GM19324 (cell line): Measurements from ENCODE around the gene TP53I13.
"Not testable (repeated sequence)": the region's sequence is repeated elsewhere in the genome, so short reads cannot be mapped to it uniquely, and the experiment has no call there.

ENCODE experiments used
- ATAC-seq: cut with Tn5 transposase; IDR thresholded peaks from one replicate; pipeline ENCODE4 v1.9.1; 2021; ENCODE audit warnings: mild to moderate bottlenecking, moderate library complexity; ENCODE audit not compliant: unreplicated experiment, low FRiP score

TP53I13 gene, protein sequence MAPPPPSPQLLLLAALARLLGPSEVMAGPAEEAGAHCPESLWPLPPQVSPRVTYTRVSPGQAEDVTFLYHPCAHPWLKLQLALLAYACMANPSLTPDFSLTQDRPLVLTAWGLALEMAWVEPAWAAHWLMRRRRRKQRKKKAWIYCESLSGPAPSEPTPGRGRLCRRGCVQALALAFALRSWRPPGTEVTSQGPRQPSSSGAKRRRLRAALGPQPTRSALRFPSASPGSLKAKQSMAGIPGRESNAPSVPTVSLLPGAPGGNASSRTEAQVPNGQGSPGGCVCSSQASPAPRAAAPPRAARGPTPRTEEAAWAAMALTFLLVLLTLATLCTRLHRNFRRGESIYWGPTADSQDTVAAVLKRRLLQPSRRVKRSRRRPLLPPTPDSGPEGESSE

DNA sequence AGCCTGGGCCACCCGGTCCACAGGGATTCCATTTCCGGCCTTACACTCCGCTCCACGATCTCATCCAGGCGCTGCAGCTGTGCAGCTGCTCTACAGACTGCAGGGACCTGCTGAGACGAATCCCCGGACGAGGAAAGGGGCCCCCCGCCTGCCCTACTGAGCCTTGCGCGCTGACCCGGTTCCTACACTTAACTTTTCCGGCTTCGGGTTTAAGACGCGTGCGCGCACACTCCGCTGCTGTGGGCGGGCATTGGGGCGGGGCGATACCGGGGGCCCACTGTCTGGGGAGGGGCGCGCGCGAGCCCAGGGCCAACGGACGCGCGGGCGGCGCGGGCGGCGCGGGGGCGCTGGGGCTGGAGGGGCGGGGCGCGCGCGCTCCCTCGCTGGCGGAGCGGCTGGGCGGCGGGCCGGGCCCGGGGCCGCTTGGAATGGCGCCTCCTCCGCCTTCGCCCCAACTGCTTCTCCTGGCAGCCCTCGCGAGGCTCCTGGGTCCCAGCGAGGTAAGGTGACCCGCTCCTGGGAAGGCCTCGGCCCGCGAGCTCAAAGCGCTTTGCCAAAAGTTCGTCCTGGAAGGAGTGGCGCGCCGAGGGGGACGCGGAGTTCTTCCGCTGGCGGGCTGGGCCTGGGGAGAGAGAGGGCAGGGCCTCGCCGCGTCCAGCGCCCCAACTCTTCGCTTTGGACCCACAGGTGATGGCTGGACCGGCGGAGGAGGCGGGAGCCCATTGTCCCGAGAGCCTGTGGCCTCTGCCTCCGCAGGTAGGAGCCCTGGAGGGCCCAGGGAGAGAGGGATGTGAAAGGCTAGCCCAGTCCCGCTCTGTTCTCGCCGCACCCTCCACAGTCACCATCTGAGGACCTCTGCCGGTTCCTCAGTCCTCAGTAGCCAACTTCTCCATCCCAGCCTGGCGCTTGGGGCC is at the start of gene TP53I13:
Gene TP53I13 (plus strand): TSS at position 371 of the 914 bp plus-strand sequence. CDS start 58 bp downstream, at position 429.
- ATAC-seq = peak; percentile 42

DNA sequence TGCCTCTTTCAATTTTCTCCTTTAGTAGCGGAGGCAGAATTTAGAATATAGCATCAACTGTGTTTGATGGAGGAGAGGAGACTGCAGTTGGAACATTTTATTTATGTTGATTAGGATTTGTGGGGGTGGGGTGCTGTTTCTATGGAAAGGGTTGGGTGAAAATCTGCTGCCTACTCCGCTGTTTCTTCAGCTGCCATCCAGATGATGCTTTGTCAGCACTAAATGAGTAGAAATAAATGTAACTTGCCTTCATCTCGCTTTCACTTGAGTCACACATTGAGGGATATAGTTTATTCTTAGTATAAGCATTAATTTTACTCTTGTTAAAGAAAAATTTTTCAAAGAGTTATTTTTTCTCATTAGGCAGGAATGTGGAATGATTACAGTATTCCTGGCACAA is 43.8 kb upstream of the TP53I13 start:
- no peak for ATAC-seq

DNA sequence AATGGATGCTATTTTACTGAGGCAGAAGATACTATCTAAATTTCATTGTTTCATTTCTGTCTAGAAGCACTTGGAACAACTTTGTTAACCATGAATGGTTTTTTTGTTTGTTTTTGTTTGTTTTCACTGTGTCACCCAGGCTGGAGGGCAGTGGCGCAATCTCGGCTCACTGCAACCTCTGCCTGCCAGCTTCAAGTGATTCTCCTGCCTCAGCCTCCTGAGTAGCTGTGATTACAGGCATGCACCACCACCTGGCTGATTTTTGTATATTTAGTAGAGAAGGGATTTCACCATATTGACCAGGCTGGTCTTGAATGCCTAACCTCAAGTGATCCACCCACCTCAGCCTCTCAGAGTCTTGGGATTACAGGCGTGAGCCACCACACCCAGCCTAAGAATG is 42.2 kb upstream of the TP53I13 start:
- no peak for ATAC-seq

DNA sequence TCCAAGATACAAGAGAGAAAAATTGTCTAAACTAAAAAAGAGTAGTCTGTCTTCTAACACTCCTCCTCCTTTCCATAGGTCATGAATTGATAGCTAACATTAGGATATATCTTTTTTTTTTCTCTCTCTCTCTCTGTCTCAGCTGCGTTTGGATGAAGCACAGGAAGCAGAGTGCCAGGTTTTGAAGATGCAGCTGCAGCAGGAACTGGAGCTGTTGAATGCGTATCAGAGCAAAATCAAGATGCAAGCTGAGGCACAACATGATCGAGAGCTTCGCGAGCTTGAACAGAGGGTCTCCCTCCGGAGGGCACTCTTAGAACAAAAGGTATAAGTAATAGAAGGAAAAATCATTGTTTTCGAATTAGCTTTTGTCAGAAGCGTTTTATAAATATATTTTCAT is 34.5 kb upstream of the TP53I13 start:
- no peak for ATAC-seq

DNA sequence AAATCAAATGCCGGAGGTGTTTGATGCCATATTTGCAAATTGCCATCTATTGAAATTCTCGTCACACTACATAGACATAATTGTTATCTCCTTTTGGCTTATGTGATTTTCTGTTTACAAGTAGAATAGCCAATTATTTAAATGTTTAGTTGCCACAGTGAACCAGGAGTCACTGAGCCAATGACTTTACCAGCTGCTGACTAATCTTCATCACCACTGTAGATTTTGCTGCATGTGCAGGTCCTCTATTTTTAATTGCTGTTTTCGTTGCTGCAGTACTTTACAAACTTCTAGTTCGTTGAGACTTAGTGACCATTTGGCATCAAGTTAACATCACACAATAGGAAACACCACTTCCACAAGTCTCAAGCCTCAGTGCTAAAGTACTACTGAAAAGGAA is 24.4 kb upstream of the TP53I13 start:
- no peak for ATAC-seq

DNA sequence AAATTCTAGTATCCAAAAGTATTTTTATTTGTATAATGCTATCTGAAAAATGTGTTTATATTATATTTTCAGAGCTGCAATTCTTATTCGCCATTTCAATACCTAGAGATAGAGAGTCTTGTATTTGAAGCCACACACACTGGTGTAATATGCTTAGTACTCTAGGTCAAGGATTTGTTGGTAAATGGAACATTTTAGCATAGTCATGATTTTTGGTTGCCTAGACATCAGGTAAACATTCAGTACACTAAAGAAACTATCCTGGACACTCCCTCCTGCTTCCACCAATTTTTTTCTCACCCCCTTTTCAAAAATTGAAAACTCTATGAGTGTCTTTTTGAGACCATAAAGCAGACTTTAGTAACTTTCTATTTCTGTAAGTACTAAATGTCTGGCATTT is 22.4 kb upstream of the TP53I13 start:
- ATAC-seq = no peak

DNA sequence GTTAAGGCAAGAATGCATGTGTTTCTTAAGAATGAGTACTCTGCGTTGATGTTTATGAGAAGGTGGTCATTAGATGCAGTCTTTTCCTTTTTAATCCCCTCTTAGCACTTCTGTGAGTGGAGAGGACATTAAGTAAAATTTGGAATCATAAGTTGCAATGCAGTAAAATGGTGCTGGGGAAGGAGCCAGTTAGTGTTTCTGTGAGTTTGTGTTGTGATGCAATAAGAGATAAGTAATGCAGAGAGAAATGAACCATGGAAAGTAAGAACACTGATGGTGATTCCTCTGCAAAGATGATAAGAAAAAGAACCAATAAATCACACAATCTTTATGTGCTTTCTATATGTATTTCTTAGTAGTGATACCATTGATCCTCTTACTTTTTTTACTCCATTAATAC is 21.7 kb upstream of the TP53I13 start:
- ATAC-seq = no peak

DNA sequence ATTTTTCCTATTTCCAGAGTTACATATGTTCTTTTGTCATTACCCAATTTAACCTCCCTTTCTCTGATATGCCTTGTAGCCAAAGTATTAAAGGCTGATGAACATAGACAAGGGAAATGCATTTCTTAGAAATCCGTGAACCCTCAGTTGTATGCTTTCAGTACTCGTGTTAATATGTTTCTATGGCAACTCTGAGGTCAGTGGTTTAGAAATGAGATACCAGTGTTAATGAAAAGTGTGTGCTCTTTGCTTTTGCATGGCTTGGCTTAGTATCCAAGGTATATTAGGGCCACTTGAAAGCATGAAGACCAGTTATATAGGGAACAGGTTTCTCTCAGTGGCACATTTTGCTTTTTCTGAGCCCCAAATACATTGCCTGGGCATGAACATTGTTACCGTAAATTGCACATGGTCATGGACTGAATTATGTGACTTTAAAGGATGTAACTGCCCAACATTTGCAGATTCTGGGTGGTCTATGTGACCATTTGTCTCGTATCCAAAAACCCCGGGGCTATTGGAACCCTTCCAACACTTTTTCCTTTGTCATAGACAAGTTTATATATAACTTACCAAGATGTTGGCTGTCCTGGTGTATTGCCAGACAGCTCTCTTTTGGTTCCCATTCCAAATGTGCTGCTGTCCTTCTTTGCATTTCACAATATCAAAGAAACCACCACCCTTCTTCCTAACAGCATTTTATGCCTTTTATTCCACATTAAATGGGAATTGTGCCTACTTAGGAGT is 19.2 kb upstream of the TP53I13 start:
- ATAC-seq = no peak

DNA sequence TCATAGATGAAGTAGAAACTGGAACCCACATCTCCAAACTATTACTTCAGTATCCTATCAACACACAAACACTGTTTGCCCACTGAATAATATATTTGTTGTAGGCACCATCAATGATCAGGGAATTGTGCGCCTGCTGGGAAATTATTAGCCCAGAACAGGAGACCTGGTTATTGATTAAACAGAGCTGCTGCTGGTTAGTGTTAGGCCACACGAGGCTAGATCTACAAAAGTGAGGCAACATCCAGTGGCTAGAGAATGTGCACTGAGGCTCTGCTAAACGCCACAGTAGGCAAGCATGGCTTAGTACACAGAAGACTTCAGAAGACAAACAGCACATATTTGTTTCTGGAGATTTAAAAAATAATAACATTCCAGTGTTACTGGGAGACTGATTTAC is 12.7 kb upstream of the TP53I13 start:
- ATAC-seq = no peak

DNA sequence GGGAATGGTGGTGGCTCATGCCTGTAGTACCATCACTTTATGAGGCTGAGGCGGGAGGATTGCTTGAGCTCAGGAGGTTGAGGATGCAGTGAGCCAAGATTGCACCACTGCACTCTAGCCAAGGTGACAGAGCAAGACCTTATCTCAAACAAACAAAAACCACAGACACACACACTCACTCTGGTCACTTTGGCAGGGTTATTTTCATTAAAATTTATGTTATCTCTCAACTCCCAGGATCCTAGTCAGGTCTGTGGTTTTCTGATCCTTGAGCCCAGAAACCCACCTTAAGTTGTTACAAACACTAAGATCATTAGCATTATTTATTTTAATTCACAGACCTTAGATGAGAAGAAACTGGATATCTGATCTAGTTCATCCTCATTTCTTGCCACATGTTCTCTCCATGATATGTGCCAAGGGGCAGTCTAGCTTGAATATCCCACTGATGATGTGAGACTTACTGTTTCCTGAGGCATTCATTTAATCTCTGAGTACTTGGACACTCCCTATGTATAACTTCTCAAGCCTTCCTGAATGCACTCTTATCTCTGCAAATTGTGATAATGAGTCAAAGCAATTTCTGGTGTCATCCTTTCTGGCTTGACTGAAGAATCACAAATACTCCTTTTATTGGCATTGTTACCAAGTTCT is 11.3 kb upstream of the TP53I13 start:
- no peak for ATAC-seq

DNA sequence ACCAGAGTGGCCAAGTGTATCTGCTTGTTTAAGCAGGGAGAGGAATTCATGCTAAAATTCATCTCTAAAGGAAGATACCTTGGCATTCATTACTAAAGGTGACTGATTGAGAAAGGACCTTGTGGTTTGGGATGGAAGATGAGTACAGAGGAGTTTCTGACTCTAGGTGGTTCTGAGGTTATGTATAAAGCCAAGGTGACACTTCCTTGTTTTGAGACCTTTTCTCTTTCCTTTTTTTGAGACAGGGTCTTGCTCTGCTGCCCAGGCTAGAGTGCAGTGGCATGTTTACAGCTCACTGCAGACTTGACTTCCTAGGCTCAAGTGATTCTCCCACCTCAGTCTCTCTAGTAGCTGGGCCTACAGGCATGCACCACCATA is 10.8 kb upstream of the TP53I13 start:
- no peak for ATAC-seq

DNA sequence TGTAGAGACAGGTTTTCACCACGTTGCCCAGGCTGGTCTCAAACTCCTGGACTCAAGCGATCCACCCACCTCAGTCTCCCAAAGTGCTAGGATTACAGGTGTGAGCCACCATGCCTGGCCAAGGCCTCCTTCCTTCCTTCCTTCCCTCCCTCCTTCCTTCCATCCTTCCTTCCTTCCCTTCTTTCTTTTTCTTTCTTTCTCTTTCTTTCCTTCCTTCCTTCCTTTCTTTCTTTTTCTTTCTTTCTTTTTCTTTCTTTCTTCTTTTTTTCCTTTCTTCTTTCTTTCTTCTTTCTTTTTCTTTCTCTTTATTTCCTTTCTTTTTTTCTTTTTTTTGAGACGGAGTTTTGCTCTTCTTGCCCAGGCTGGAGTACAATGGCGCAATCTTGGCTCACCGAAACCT is 10.4 kb upstream of the TP53I13 start:
- not testable (repeated sequence) for ATAC-seq

DNA sequence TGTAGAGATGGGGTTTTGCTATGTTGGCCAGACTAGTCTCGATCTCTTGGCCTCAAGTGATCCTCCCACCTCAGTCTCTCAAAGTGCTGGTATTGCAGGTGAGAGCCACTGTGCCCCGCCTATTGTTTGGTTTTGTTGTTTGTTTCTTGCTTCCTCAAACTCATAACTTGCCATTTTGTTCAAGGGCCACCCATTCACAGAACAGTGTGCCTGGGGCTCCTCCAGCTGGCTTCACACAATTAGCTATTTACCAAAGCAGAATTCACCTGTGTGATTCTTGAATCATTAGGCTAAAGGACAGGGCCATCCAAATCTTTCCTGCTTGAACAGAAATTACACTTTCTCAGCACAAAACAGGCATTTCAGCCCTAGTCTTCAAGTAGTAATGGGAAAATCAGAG is 8.9 kb upstream of the TP53I13 start:
- no peak for ATAC-seq

DNA sequence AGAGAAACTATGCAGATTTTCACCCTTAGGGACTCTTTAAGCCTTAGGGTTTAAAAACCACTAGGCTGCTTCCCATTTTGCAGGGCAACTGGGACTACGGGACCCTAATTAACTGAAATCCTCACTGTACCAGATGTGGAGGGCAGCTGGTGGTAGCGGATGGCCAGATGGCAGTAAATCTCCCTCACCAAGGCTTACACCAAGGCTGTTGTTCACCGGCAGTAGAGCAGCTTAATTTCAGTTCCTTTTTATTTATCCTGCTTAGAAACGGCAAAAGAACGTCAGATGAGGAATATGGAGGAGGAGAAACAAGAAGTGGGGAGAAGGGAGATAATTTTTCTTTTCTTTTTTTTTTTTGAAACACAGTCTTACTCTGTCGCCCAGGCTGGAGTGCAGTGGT is 8.2 kb upstream of the TP53I13 start:
- no peak for ATAC-seq

DNA sequence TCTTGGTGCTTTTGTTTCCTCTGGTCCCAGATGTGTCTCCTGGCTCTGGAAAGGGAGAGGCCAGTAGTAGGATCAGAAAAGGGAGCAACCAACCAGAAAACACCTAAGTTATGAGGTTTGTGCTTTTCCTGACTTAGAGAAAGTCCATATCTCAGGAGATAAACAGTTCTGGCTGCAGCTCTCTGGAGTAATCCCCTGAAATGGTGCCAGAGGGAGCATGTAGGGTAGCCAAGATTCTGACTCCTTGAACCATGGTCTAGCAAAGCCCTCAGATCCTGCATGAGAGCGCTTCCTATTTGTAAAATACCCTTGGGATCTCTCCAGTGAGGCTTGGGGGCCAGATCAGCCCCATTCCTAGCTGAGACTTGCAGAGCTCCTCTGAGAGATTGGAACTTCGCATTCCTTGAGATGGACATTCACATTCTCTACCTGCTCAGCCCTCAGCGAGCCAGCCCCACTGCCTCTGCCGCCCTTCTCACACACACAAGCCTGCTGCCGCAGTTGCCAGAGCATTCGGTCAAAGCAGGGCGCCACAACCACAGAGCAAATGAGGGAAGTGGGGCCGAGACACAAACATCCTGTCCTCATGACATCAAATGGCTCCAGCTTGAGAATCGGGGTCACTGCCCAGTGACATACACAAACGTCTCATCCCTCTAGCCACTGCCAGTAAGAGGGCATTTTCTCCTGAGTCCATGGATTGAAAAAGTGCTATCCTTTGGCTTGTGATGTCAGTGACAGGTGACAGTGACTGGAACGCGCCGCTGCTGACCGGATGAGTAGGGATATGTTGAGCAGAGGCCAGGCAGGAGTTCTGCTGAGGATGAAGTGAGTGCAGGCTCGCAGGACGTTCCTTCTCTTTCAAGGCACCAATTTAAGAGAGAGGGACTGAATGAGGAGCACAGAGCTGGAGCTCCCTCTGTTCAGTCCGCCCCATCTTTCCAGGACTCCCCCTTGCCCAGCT is 6.7 kb upstream of the TP53I13 start:
- no peak for ATAC-seq

DNA sequence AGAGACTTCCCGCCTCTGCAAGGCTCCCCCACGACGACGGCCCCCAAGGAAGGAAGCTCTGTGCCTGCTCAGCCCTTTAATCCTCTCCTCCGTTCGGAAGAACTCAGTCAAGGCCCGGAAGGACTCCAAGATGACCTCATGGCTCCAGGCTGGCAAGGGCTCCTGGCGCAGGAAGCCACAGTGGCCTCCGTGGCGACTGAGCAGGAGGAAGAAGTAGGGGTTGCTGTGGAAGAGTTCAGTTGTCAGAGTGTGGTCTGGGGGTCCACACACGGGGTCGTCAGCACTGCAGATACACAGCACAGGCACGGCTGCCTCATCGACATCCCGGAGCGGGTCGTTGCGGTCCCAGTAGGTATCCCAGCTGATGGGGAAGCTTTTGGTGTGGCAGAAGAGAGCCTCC is 5.9 kb upstream of the TP53I13 start:
- no peak for ATAC-seq

DNA sequence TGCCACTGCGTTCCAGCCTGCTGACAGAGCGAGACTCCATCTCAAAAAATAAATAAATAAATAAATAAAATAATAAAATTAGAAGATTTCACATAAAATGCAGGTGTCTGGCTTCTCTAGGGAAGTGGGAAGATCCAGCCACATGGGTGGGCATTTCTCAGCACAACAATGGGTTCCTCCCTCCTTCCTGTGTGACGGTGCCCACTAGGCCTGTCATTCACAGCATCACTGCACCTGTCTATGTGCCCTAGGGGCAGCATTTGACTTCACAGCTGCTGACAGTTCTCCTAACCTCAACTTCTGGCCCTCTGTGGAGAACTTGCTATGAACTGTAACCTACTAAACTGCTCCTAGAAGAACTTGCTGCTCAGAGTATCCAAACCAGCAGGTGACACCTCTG is 4.7 kb upstream of the TP53I13 start:
- no peak for ATAC-seq

DNA sequence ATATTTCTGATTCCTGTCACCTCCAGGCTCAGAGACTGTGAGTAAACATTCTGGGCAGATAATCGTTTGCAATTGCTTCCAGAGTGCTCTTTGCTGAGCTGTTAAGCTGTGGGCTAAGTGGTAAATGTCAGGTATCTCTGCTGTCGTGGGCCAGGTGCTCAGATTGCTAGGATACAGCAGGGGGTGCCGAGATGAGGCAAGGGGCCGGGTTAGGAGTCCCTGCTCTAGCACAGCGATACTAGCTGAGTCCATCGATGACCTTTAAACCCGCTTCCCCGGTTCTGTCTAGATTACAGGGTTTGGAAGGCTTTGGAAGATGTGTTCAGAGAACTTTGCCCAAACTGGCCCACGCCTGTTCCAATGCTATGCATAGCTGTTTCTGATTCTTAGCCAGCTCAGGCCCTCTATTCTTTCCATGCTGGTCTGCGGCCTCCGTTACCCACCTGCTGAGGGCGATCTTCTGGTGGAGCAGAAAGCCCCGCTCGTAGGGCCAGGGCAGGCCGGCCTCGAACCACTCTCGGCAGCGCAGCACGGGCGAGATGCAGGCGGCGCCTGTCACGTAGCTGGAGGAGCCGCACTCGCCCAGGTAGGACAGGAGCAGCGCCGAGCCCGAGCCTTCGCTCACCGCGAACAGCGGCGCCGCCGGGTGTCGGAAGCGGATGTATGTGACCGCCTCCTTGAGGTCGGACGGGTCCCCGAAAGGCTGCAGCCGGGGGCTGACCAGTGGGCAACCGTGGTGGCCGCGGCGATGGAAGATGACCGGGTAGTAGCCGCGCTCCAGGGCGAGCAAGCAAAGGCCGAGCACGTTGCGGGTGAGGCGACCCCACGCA is 2.6 kb upstream of the TP53I13 start:
- no peak for ATAC-seq
